SHP77 treated with DMSO at 0.1 percent for 48 hours (cell line): Measurements from ENCODE around the gene FAM9C.

Experiments used
- DNase-seq: peaks from one replicate; lab custom pipeline; 2025; lab: John Stamatoyannopoulos, UW

The FAM9C gene

DNA sequence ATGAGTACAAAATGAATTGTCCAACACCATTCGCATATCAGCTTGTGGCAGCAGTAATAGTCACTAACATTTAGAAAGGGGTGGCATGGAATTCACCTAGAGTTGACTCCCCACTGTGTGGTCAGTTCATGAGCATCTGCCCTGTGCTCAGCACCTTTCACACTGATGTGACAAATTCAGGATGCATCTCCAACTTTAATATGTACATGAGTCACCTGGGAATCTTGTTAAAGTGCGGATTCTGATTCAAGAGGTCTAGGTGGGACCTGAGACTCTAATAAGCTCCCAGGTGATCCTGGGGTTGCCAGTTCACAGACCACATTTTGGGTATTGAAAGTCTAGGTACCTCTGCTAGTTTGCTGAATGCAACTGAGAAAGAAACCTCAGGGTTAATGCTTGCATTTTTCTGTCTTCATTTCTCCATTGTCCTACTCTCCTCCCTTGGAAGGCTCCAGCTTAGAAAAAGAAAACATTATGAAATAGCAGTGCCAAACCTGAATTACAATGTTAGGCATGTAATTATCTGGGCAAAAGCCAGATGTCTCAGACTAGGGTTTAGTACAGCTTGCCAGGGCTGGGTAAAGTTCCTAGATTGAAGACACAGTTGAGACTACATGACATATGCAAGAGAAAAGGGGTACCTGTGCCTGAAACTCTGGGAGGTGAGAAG lies 36.8 kb downstream of the FAM9C start:
- DNase-seq, result no peak

DNA sequence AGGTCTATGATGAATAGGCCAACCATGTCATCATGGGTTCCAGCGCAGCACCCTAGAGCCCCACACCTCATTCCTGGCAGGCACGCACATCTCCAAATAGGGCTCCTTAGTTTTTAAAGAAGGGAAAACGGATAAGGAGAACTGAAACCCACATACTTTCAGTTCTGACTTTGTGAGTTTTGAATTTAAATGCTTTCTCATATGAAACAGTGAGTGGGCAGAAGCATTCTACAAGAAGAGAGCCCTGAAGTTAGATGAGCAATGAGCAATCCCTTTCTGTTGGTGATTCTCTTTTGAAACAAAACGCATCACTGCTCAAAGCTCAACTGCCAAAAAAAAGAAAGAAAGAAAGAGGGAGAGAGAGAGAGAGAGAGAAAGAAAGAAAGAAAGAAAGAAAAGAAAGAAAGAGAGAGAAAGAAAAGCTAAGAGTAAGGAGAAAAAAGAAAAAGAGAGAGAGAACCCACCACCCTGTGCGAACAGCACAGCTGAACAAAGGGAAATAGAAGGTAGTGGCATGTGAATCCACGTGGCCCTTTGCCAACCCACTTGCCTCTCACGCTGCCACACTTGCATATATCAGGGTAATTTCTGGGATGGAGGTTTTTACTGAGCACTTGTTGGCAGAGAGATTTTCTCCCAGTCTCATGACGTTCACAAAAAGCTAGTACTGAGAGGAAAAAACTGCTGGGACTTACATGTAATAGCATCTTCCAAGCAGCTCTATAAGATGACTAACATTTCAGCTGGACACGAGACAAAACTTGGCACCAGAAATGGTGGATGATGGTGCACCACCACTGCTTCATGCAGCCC lies 38.6 kb downstream of the FAM9C start:
- no peak for DNase-seq

DNA sequence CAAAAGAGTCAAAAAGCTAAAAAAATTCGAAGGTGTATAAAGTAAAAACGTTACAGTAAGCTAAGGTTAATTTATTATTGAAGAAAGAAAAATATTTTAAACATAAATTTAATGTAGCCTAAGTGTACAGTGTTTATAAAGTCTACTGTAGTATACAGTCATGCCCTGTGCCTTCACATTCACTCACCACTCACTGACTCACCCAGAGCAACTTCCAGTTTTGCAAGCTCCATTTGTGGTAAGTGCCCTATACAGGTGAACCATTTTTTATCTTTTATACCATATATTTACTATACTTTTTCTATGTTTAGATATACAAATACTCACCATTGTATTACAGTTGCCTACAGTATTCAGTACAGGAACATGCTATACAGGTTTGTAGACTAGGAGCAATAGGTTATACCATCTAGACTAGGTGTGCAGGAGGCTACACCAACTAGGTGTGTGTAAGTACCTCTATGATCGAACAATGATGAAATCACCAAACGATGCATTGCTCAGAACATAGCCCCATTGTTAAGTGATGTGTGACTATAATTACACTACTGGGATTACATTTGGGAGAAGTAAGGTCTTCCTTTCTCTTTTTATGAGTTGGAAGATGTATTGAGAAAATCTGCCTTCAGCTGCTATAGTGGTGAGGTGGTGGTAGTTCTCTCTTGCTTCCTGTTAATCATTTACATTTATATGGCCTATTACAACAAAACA lies 42.3 kb downstream of the FAM9C start:
- DNase-seq, result no peak

DNA sequence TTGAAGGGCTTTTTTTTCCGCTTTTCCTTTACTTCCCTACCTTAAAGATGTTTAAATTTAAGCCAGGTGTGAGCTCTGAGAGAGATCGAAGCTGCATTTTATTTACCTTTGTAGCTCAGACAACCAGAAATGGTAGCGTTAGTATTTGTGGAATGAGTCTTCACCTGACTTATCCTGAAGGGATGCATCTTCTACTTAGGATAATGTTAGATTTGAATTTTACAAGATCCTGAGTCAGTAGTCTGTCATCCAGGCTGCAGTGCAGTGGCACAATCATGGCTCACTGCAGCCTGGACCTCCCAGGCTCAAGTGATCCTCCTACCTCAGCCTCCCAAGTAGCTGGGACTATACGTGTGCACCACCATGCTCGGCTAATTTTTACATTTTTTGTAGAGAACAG lies 43.3 kb downstream of the FAM9C start:
- DNase-seq, result no peak

DNA sequence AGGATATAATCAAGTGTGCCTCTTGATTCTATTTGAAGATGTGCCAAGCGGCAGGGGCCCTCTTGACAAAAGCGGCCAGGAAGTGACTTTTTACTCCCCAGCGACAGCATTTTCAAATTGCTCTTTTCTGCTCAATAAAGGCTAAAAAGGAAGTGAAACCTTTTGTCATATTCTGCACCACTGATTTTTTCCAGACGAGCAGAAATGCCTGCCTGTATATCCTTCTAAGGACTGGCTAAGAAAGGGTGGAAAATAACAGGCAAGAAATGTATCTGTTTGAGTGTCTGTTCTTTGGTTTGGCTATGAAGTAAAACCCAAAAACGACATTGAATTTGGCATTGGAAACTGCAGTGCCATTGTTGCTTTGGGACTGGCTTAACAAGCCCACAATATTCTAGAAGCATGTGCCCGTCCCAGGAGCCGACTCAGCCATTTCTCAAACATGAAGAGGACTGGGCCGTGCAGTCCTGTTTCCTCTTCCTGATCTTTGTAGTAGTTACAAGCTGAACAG lies 44.1 kb downstream of the FAM9C start:
- DNase-seq, result no peak

DNA sequence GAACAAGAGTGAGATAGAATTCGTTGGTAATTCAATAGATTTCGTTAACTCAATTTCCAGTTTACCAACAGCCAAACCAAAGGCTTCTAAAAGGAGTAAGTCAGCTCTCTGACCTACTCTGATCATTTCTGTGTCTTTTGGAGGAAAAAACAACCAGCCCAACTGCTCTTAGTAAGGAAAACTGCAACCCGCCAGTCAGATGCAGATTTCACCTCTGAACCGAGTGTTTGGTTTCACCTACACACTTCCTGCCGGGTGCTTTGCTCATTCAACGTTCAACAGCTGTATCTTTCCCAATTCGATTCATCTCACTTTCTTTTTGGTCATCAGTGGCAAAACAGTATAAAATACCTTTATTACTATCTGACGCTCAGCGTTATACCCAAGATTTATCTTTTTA lies 45.0 kb downstream of the FAM9C start:
- peak; percentile 7 for DNase-seq

DNA sequence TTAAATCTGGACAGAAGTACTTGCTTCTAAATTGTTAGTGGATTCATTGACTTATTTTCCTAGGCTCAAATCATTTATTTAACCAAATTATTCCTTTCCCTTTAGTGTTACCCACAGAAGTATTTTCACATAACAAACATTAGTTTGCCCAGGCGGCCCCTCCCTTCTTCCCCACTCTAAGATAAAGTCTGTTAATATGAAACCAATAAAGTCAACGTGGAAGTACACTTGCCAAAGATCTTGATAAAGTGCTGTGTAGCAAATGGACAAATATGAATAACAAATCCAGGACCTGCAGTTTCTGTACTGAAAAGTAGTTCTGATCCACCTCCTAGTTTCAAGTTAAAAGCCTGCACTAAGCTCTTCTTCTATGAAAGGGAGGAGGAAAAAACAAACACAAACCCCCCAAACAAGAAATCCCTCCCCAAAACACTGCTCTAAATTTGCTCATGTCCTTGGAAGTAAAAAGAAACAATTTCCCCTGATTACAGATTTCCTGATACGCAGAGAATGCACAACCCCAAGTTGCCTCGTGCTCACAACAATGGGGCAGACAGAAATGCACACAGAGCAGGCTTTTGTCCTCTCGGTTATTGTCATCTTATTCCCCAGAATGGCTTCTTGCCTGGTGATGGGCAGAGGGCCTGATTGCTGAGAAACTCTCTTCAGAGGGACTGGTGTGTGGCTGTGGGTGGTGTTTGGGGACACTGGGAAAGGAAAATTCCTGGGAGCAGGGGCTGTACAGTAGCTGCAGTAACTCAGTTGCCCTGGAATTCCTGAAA lies 46.3 kb downstream of the FAM9C start:
- no peak for DNase-seq

DNA sequence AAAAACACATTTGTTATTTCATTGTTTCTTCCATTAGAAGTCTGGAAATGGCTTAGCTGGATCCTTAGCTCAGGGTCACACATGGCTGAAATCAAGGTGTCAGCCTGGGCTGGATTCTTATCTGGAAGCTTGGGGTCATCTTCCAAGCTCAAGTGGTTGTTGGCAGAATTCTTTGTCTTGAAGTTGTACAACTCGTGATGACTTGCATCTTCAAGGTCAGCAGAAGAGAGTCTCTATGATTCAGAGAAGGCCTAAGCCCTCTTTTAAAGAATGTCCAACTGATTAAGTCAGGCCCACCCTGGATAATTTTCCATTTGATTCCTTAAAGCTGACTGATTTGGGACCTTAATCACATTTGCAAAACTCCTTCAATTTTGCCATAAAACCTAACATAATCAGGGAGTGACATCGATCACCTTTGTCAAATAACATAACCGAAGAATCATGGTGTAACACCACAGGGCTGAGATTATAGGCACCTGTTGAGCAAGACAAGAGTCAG lies 47.4 kb downstream of the FAM9C start:
- no peak for DNase-seq

DNA sequence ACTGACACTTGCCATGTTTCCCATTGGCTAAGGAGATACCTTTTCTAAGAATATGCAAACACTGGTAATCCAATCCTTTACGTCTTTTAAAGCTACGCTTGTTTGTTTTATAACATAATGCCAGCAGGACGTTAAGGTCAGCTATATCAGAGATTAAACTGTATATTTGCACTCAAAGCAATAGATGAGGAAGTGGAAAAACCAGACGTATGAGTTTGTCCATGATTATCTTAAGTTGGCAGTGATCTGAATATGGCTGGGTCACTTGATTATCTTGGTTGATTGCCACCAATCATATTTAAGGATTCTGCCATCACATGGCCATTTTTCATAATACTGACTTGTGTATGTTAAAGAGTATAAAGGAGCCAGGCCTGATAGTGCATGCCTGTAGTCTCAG lies 50.1 kb downstream of the FAM9C start:
- no peak for DNase-seq

DNA sequence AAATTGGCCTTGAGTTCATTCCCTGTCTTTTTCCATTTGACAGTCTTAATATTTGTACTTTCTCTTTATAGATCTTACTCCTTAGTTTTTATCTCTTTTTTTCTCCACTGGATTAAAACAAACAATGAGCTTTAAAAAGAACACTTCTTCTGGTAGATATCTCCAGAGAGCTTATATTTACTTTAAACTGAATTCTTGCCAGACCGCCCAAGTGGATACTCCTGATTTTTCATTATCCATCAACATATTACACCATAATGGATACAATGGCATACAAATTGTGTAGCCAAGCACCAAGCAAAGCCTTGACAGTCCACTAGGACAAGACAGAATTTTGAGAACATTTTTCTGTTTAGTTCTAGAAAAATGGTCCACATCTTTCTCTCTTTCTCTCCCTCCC lies 50.6 kb downstream of the FAM9C start:
- DNase-seq, result no peak

DNA sequence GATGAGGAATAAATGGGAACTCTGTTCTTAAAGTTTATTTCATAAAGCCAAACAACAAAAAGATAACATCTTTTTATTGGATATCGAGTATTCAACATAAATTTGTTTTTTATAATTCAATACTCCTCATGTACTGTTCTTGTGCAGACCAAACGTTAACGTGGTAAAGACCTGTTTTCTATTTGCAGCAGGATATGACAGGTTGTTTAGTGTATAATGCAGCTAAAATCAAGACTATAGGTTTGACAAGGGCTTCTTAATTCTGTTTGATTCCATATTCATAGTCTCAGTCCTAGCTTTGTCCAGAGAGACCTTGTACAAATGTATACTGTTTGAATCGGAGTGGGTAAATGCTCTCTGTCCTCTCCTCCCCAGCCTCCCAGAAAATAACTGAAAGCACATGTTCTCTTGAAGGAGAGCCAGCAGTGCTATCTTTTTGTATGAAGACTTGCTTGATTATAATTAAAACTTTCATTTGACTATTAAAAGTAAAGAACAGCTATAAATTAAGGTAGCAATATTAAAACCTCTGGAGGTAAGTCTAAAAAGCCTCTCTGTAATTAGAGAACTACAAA lies 51.8 kb downstream of the FAM9C start:
- no peak for DNase-seq

DNA sequence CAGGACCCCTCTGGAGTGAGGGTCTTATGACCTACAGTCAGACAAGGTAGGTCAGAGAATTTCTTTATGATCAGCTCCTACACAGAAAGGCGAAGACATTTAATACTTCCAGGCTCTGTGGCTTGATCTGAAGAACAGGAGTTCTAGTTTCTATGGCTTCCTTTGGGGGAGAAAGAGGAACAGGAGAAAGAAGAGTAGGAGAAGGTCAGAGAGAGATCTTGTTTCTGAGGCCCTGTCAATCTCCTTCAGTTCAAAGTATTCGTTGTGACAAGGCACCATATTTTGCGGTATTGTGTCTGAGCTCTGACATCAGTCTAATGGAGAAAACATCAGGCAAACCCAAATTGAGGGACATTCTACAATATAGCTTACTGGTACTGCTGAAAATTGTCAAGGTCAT lies 52.8 kb downstream of the FAM9C start:
- no peak for DNase-seq

DNA sequence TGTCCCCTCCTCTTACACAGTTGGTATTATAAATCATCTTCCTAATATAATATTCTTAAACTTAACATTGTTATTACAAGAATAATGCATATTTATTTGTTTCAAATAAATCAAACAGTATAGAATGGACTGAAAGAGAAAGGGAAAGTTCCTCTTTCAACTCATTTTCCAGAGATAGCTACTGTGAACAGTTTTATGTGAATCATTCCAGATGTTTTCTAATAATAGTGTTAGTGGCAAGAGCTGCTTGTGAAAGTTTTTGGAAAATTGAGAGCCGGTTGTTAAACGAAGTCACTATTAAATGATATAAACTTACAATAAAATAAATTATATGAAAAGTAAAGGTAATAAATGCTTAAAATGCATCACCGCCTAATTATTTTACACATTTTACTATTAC lies 55.0 kb downstream of the FAM9C start:
- DNase-seq, result no peak

DNA sequence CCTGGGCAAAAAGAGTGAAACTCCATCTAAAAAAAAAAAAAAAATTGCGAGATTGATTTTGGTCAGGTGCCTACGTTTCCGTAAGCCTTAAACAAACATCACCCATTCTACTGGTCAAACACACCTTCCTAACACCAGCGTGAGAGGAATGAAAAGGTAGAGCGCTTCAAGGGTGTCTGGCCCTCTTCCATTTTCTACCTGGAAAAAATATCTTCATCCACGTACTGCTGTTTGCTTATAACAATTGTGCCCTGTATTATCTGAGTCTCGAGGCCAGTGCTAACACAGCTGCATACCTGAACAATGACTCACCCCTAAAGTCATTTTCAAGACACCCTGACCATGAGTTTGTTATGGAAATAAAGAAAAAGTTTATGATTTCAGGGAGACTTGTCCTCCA lies 55.6 kb downstream of the FAM9C start:
- no peak for DNase-seq

DNA sequence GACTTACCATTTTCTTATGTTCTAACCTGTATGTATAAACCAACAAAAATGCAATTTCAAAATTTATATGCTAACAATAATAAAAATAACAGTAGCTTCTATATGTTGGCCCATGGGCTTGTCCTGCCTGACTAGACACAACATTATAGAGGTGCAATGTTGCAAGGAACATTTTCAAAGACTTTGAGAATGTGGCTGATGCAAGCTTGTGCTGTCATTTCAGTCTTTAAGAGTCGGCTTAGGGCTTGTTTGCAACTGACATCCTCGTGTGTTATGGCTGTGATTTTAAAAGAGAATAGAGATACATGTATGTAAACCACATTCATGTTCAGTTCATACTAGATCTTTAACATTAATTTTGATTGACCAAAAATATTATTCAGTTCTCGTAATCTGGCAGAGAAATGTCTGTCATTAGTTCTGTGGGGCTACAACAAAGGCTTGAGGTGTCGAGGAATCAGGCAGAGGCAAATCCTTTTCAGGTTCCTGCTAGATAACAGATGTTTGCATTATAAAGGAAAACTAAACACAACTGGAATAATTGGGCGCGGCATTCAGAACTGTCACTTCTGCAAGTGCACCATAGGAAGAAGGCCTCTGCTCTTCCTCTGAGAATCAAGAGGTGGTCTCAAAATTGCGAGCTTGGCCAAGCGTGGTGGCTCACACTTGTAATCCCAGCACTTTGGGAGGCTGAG lies 56.4 kb downstream of the FAM9C start:
- no peak for DNase-seq

DNA sequence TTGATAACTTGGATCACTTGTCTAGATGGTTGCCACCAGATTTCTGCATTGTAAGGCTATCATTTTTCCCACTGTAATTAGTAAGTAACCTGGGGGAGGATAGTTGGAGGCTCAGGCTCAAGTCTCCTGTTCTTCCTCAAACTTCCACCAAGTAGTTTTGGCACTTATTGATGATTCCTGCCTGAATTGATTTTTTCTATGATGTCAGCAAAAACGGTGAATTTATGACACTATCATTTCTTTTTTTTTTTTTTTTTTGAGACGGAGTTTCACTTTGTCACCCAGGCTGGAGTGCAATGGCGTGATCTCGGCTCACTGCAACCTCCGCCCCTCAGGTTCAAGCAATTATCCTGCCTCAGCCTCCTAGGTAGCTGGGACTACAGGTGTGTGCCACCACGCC lies 57.1 kb downstream of the FAM9C start:
- DNase-seq, result no peak

DNA sequence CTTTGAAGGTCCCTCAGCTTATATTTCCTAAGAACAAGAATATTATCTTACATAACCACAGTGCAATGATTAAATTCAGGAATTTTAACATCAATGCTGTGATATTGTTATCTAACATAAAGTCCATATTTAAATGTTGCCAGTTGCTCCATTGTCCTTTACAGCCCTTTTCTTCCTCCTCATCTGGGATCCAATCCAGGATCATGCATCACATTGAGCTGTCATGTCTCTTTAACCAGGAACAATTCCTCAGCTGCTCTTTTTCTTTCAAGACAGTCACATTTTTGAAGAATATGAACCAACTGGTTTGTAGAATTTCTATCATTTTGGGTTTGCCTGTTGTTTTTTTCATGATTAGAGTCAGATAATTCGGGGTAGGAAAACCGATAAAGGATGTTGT lies 57.5 kb downstream of the FAM9C start:
- no peak for DNase-seq

DNA sequence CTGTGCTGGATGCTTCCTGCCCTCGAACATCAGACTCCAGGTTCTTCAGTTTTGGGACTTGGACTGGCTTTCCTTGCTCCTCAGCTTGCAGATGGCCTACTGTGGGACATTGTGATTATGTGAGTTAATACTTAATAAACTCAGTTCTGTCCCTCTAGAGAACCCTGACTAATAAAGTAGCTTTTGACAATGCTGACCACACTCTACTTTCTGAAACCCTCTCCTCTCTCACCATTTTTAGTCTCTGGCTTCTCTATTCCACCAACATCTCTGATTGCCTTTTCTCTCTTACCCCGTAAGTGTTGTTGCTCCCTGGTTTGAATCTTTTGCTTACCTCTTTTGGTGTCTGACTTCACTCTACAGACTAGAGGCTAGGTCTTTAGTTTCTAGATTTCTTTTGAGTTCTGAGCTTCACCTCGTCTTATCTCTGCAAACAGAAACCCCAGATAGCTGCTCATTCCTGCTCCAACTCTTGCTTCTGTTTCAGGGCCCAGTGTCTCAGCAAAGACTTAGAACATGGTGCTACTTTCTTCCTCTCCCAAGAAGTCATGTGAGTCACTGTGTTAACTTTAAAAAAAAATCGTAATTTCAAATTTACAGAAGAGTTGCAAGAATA lies 58.1 kb downstream of the FAM9C start:
- DNase-seq, result no peak
